ENCODE data around the gene INVS. TPM values are rescaled to one million over a fixed set of nuclear protein-coding genes. Genes with fewer than 3 reads are reported as not detected.

INVS gene
- polyA plus RNA-seq, 1 of the 3 experiments (the other 2 are of a cell fraction): 8.1 TPM

Small RNA genes lying within 50 kb of the gene (small RNA-seq; reads per million reads assigned to genes)
- gene RN7SL75P: 0 reads per million in 7 experiments

Other genes starting within 250 kb of the INVS start
- 6.1 and 6.9 TPM in 2 replicates for gene STX17, start 192.6 kb upstream of the INVS start, polyA plus RNA-seq (2012; rRNA removed)
- 9.4 and 10.0 TPM in 2 replicates for gene ERP44, start 243 bp upstream of the INVS start, polyA plus RNA-seq (2012; rRNA removed)

All from SK-N-SH (cell line).